Measurements from ENCODE around the gene ASS1. TPM values are rescaled to one million over a fixed set of nuclear protein-coding genes. Genes with fewer than 3 reads are reported as not detected.

ASS1 gene
- 100 to 1,000 TPM in 3 of 4 donors, 10 to 100 TPM in 1; 57.9 to 345 (median 266) TPM for total RNA-seq

- in situ Hi-C loops (cut with MboI; ENCODE audit: low pct_ligation_motif_present in 1 of 4, low pct_unique_long_range_greater_than_20kb in 1 of 4, low sequenced_read_pairs in 3 of 4): no loop called here
- Histone ChIP-seq H3K36me3 (no peaks in the 10 kb centered on the region), H3K27ac (peak within 1 kb of the TSS; percentile 83 to 86 (median 84)), H3K9me3 (peaks cover 9 to 12% of the 10 kb centered on the region in 2 donors), H3K27me3 (peaks cover 8% of the 10 kb centered on the region), H3K4me1 (peaks cover 20 to 40% (median 32%) of the 10 kb centered on the region in 4 donors), H3K4me3 (peak within 1 kb of the TSS; percentile 37 to 61 (median 54))
- peak; percentile 91 for DNase-seq
- 0% methylated on average over 28 of the region's 66 CpGs; no CpG with 5 or more reads in 1 of the 2 donors for WGBS, 2 donors (ENCODE audit: low coverage in 1 of 2)
- intact Hi-C loops (cut with DNase I; ENCODE audit: low total_unique reads): no loop called here
- TF ChIP-seq POLR2AphosphoS5 (IDR thresholded peaks at IDR 0.05) (peak; percentile 55 to 94 (median 92)), EP300 (IDR thresholded peaks at IDR 0.05; ENCODE audit: low read depth) (no peak), POLR2A (IDR thresholded peaks at IDR 0.05) (peak; percentile 89)
Observed at GRCh38 chr9:130444565-130445221, at the start of gene ASS1. TSS of gene ASS1 (plus strand) at chr9:130444961. CDS start at chr9:130452229, 7,268 bp downstream.

GRCh38 chr9:130395810-130396435 lies 48.8 kb upstream of the ASS1 start:
- intact Hi-C loops (cut with DNase I; ENCODE audit: low total_unique reads) (no loop called here), in situ Hi-C loops (cut with MboI; ENCODE audit: low pct_ligation_motif_present in 1 of 4, low pct_unique_long_range_greater_than_20kb in 1 of 4, low sequenced_read_pairs in 3 of 4) (no loop called here)
- Histone ChIP-seq H3K9me3 (no peaks in the 10 kb centered on the region), H3K4me1 (peaks cover 0 to 8% (median 2%) of the 10 kb centered on the region in 4 donors), H3K36me3 (no peaks in the 10 kb centered on the region), H3K4me3 (no peak overlapping the region), H3K27me3 (no peaks in the 10 kb centered on the region), H3K27ac (no peak overlapping the region)
- TF ChIP-seq EP300 (IDR thresholded peaks at IDR 0.05; ENCODE audit: low read depth) (no peak), CTCF (IDR thresholded peaks at IDR 0.05) (no peak), POLR2A (IDR thresholded peaks at IDR 0.05) (no peak)
- 83 to 92% methylated on average over 3 to 16 of the region's 26 CpGs for WGBS, 2 donors (ENCODE audit: low coverage in 1 of 2)
- no peak for DNase-seq

- 98% methylated on average over 4 of the region's 4 CpGs; no CpG with 5 or more reads in 1 of the 2 donors for WGBS, 2 donors (ENCODE audit: low coverage in 1 of 2)
- Histone ChIP-seq H3K27me3 (no peaks in the 10 kb centered on the region), H3K36me3 (no peaks in the 10 kb centered on the region), H3K4me1 (peaks cover 0 to 8% (median 2%) of the 10 kb centered on the region in 4 donors), H3K4me3 (no peak overlapping the region), H3K27ac (no peak overlapping the region), H3K9me3 (no peaks in the 10 kb centered on the region)
- in situ Hi-C loops (cut with MboI; ENCODE audit: low pct_ligation_motif_present in 1 of 4, low pct_unique_long_range_greater_than_20kb in 1 of 4, low sequenced_read_pairs in 3 of 4) (no loop called here), intact Hi-C loops (cut with DNase I; ENCODE audit: low total_unique reads) (no loop called here)
- no peak for TF ChIP-seq EP300 (IDR thresholded peaks at IDR 0.05; ENCODE audit: low read depth)
- TF ChIP-seq POLR2AphosphoS5 (IDR thresholded peaks at IDR 0.05): no peak
- no peak for TF ChIP-seq POLR2A (IDR thresholded peaks at IDR 0.05)
- TF ChIP-seq CTCF (IDR thresholded peaks at IDR 0.05): no peak
- DNase-seq: no peak
Observed at GRCh38 chr9:130396581-130396980, 48.2 kb upstream of the ASS1 start.

- intact Hi-C loops (cut with DNase I; ENCODE audit: low total_unique reads): no loop called here
- Histone ChIP-seq H3K9me3 (no peaks in the 10 kb centered on the region), H3K36me3 (no peaks in the 10 kb centered on the region), H3K4me3 (no peak overlapping the region), H3K4me1 (no peaks in the 10 kb centered on the region), H3K27me3 (no peaks in the 10 kb centered on the region), H3K27ac (no peak overlapping the region)
- DNase-seq: no peak
- in situ Hi-C loops (cut with MboI; ENCODE audit: low pct_ligation_motif_present in 1 of 4, low pct_unique_long_range_greater_than_20kb in 1 of 4, low sequenced_read_pairs in 3 of 4): no loop called here
- WGBS, 2 donors (ENCODE audit: low coverage in 1 of 2): 79% methylated on average over 9 of the region's 17 CpGs; no CpG with 5 or more reads in 1 of the 2 donors
- TF ChIP-seq POLR2A (IDR thresholded peaks at IDR 0.05) (no peak), EP300 (IDR thresholded peaks at IDR 0.05; ENCODE audit: low read depth) (no peak), CTCF (IDR thresholded peaks at IDR 0.05) (no peak), POLR2AphosphoS5 (IDR thresholded peaks at IDR 0.05) (no peak)
Observed at GRCh38 chr9:130398487-130399240, 46.1 kb upstream of the ASS1 start.

All from transverse colon (tissue), 4 donors.